Measurements from ENCODE around the gene ESYT2.
"Not testable (repeated sequence)": the region's sequence is repeated elsewhere in the genome, so short reads cannot be mapped to it uniquely, and the experiment has no call there.

Gene ESYT2

DNA sequence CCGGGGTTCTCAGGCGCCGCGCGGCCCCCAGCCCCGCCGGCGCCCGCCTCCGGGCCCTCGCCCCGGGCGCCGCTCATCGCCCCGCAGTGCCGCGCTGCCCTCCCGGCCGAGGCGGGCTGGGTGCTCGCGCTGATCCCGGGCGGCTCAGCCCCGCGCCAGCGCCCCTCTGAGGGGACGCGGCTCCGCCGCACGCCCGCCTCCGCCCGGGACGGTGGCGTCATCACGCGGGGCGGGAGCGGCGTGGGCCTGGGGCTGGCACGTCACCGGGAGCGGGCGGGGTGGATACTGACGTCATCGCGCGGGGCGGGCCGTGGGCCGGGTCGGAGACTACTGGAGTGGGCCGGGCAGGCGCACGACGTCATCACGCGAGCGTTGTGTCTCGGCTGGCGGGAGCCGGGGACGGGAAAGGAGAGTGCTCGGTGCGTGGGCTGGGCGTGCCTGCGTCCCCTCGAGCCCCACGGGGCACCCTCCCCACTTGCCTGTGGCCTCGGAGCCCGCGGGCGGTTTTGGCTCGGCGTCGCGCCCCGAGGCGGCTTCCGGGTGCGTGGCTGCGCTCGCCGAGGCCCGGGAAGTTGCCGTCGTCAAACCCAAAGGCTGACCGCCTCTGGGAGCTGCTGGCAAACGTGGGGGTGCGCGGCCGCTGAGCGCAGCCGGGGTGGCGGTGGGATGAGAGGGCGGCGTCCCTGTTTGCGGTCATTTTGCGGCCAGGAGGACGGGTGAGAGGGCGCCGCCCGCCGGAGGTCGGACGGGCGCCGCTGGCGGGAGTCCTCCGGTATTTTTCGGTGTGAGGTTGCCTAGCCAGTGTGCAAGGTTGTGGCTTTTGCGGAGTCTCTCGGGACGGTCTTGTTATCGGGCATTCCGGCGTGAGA, at the start of gene ESYT2:
ESYT2 (minus strand) TSS at position 168 of the 869 bp plus-strand sequence; CDS start at position 77, 91 bp downstream.
- peak; percentile 95 to 99 for DNase-seq

GRCh38 chr7:158878151-158879079, 49.1 kb upstream of the ESYT2 start:
- not testable (repeated sequence) for DNase-seq

DNA sequence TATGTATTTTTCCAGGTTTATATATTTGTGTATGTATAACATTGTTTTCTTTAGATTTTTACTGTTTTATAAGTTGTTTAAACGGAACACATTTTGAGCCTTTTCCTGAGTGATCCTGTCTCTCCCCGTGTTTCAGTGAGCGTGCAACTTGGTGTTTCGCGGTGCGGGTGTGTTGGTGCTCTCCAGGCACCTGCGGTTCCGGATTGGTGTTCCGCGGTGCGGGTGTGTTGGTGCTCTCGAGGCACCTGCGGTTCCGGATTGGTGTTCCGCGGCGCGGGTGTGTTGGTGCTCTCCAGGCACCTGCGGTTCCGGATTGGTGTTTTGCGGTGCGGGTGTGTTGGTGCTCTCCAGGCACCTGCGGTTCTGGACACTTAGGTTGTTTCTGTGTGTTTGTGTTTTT, 47.7 kb upstream of the ESYT2 start:
- no peak for DNase-seq

DNA sequence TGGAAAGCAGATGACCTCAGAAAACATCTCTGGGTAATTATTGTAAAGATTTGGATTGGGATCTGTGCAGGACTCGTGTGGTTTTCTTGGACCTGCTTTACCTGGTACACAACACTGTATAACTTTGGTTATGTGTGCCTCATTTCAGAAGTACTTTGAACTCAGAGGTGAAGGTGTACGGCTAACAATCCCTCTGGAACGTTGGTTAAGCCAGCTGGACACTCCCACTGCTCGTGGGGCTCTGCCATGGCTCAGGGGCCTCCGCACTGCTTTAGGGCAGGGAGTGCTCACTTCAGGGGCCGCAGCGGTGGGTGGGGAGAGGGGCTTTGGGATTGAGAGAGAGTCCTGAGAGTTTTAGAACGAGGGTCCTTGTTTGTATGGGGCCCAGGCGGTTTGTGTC, 40.6 kb upstream of the ESYT2 start:
- DNase-seq, result no peak

DNA sequence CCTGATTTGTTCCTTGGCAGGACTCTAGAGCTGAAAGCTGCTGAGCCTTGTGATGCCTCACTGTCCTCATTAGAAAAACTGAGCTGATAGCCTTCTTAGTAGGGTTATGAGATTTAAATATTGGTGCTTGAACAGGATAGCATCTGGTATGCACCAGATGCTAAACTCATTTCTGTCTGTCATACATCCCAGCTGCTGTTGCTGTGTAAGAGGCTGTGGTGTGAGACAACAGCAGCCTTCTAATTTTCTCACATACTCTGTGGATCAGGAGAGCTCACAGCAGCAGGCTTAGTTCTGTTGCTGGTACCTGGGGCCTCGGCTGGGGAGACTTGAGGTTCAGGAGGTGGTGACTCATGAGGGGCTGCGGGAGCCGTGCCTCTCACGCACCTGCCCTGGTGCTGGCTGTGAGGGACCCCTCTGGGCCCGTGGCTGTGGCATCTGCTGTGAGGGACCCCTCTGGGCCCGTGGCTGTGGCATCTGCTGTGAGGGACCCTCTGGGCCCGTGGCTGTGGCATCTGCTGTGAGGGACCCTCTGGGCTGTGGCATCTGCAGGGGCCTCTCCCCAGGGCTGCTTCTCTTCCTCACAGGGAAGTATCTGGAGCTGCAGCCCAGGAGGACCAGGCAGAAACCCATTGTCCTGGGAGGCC, 39.6 kb upstream of the ESYT2 start:
- DNase-seq, result no peak

GRCh38 chr7:158867214-158867984, 38.1 kb upstream of the ESYT2 start:
- DNase-seq, result no peak

GRCh38 chr7:158865977-158866376, 36.7 kb upstream of the ESYT2 start:
- DNase-seq, result no peak

GRCh38 chr7:158865462-158865922, 36.2 kb upstream of the ESYT2 start:
- DNase-seq, result no peak

GRCh38 chr7:158864833-158865232, 35.5 kb upstream of the ESYT2 start:
- DNase-seq, result no peak

DNA sequence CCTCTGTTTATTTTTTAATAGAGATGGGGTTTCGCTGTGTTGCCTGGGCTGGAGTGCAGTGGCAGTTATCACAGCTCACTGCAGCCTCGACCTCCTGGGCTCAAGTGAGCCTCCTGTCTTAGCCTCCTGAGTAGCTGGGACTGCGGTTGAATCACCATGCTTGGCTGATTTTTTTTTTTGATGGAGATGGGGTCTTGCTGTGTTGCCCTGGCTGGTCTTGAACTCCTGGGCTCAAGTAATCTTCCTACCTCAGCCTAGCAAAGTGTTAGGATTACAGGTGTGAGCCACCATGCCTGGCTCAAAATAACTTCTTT, 35.2 kb upstream of the ESYT2 start:
- DNase-seq, result no peak

DNA sequence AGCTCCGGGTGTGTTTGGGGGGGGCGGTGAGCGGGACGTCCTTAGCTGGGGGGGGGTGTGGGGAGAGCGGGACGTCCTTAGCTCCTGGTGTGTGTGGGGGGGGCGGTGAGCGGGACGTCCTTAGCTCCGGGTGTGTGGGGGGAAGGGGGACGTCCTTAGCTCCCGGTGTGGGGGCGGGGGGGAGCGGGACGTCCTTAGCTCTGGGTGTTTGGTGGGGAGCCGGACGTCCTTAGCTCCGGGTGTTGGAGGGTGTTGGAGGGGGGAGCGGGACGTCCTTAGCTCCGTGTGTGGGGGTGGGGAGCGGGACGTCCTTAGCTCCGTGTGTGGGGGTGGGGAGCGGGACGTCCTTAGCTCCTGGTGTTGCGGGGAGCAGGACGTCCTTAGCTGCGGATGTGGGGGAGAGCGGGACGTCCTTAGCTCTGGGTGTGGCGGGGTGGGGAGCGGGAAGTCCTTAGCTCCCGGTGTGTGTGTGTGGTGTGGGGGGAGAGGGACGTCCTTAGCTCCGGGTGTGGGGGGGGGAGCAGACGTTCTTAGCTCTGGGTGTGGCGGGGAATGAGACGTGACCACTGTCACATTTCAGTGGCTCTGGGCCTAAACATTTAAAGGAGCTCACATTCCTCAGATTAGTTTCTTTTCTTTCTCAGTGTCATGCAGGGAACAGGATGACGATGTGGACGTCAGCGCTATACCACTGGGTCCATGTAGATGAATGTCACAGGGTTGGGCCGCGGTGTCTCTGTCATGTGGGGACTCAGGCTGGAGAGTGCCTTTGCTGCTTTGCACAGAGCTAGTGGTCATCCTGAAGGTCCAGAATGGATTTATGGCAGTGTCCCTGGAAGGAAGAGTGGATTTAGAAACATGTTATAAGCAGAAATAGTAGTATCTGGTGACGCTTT, 34.5 kb upstream of the ESYT2 start:
- DNase-seq, result peak; percentile 44 to 57

- peak; percentile 6 to 12 for DNase-seq
These were observed 33.8 kb upstream of the ESYT2 start for GRCh38 chr7:158862985-158863610.

DNA sequence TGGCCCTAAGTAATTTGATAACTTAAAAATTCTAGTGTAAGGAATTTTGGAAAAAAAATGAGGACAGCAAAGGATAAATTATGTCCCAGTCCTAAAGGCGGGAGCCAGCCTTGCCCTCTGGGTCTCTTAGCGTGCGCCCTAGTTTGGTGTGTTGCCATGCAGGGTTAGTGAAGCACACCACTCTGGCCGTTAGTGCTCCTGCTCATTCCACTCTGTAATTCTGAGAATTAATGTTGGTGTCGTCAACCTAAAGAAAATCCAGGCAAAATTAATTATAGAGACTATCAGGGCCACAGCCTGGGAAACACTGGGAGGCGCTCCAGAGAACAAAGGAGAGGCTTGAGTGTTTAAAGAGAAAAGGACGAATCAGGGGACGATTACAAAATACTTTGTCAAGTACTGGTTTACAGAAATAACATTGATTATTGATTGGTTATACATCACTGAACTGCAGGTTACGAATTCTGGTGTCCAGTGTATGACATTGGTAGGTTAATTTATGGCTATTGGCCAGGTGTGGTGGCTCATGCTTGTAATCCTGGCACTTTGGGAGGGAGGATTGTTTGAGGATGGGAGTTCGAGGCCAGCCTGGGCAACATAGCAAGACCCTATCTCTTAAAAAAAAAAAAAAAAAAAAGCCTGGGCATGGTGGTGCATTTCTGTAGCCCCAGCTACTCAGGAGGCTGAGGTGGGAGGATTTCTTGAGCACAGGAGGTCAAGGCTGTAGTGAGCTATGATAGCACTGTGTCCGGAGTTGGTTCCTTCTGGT, 32.8 kb upstream of the ESYT2 start:
- no peak for DNase-seq

DNA sequence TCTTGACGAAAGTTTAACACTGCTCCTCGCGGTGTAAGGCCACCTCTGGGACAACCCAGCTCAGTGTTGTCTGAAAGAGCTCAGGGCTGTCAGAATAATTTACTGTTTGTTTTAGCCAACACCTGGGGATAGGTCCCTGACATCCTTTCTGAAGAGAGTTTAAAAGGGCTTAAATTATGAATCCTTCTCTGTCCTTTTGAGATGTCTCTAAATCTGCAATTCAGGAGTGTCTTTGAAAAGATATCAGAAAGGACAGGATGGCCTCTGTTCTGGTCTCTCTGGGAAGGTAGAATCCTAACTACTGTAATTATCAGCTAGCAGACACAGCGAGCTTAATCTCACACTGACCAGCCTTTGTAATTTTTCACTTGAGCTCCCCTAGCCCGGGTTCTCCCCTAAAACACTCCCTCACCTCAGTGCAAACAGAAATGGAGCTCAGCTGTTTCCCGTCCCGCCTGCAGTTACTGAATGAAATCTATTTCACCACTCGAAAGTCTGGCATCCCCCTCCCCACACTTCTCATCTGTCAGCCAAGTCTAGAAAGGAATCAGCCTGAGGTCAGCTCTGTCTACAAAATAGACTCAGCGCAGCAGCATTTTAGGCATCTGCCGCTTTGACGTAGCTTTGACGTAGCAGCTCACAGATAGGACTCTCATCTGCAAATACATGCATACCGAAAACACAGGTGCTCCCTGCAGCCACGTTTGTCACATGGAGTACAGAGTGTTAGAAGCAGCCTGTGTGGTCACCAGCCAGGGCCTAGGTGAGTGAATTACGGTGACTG, 31.9 kb upstream of the ESYT2 start:
- DNase-seq, result no peak

GRCh38 chr7:158860394-158860793, 31.1 kb upstream of the ESYT2 start:
- no peak for DNase-seq

DNA sequence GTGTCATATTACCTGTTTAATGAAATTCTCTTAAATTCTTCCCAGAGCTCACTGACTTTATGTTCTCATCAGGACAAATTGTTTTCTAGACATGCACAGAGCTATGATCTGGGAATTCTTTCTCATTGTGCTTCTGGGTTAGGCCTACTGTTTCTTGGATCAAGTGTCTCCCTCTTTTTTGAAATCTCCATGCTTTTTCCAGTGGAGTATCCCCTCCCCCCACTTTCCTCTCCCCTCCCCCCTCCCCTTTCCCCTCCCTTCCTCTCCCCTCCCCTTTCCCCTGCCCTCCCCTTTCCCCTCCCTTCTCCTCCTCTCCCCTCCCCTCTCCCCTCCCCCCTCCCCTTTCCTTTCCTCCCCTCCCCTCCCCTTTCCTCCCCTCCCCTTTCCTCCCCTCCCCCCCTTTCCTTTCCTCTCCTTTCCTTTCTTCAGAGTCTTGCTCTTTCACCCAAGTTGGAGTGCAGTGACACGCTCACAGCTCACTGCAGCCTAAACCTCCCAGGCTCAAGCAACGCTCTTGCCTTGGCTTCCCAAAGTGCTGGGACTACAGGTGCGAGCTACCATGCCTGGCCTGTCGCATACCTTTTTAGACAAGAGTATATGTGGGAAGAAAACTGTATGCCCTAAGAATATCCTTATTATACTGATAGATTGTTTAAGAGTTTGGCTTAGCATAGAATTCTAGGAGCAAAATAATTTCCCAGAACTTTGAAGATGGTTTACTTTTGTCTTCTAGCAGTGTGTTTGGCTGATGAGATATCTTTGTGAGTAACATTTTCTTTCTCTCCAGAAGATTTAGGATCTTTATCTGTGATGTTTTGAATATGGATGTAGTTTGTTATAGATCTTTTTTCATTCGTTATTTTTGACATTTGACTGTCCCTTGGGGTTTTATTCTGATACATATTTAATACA, 29.5 kb upstream of the ESYT2 start:
- DNase-seq, result no peak

DNA sequence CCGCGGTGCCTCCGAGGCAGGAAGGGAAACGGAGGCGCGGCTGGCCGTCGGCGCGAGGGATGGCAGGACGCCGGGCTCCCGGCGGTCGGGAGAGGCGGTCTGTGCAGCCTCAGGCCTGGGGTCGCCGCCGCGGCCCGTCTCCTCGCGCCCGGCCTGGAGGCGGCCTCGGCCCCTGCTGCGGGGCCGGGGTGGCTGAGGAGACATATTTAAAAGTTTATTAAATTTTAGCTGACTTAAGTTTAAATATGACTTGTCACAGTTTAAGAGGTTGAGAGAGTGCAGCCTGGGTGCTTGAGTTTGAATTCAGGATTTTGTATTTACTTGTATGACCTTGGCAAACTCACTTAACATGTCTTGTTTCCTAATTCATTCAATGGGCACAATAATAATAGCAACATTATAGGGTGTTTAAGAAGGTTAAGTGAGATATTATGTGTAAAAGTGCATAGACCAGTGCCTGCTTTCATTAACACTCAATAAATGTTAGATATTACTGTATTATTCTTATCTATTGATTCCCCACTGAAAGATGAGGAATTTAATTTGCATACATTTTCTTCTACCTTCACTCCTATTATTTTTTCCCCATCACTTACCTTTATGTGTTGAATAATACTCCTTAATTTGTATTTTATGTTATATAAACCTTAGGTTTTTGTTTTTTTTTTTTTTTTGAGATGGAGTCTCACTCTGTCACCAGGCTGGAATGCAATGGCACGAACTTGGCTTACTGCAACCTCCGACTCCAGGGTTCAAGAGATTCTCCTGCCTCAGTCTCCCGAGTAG, 27.8 kb upstream of the ESYT2 start:
- no peak for DNase-seq
